SK-N-DZ (cell line): Measurements from ENCODE around the gene RAI1.

ENCODE experiments used
- DNase-seq: peaks from one replicate; pipeline ENCODE4 v3.0.0-alpha.2; 2015; ENCODE audit warnings: low spot score

RAI1 gene

DNA sequence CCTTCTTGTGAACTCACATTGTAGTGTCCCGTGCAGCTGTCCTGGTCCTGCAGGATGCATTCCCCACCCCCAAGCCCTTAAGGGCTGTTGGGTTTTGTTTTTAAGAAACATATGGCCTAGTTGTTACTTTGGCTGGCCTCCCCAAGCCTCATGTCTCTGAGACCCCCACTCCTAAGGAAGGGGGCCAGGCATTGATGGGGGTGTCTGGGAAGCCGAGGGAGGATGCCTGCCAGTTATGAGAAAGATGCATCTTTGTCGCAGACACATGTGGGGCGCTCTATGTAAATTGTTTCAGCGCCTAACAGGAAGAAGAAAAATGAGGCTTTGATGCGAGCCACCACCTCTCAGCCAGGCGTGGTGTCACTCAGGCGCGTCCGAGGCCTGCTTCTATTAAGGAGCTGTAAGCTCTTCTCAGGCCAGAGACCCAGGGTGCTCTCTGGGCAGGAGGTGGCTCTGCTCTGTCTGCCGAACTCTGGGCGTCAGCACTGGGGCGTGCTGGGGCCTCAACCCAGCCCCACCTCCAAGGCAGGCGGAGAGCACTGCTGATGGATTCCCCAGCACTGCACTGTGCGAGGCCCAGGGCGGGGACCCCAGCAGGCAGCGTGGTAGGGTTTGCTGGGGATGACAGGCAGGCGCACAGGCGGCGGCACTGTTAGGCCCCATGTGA is 85.0 kb downstream of the RAI1 start:
- DNase-seq, result no peak

GRCh38 chr17:17766744-17767120 is 85.5 kb downstream of the RAI1 start:
- no peak for DNase-seq

- DNase-seq, result no peak
Observed at GRCh38 chr17:17767154-17767869, 86.1 kb downstream of the RAI1 start.

GRCh38 chr17:17767887-17768418 is 86.7 kb downstream of the RAI1 start:
- DNase-seq, result no peak

GRCh38 chr17:17768424-17769088 is 87.3 kb downstream of the RAI1 start:
- DNase-seq, result no peak

- no peak for DNase-seq
Observed at GRCh38 chr17:17769869-17770631, 88.8 kb downstream of the RAI1 start.

DNA sequence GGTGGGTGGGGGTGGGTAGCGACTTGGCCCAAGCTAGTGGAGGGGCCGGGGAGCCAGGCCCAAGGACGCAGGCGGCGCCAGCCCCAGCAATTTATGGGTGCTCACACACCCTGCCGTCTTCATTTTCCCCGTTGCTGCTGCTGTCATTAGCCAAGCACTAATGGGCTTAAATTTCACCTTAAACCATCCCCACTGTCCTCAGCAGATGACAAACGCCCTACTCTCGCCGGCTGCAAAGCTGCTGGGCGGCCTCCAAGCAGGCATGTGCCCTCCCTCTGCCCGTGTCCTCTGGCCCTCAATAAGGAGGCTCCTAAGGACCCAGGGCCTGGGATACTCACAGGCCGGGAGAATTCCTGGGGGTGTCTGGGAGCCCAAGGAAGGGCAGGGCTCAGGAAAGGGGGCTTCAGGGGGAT is 89.4 kb downstream of the RAI1 start:
- DNase-seq, result no peak

DNA sequence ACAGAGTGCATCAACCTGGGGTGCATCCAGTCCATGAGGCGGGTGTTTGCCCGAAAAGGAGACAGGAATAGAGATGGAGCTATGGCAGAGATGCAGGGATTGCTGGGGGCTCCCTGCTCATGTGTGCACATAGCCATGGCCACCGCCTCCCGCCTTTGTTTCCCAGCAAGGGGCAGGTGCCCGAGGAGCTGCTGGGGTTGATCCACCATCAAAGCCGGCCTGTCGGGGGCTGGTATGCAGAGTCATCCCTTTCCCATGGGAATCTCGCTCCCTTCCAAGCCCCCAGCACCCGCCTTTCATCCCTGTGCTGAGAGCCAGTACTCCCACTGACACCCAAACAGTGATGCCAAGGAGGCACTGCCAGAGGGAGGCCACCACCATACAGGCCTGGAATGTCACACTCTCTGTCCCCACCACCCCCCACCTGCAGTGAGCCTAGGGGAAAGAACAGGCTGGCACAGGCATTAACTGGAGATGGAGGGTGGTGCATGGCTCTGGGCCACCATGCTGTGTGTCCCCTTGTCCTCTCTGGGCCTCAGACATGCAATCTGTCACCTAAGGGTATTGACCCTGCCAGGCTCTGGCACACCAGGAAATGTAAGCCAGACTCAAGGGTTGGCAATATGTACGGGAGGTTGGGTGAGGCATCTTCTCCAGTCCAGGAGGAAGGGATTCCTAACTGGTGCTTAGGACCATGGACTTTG is 90.4 kb downstream of the RAI1 start:
- no peak for DNase-seq

GRCh38 chr17:17772231-17772630 is 91.0 kb downstream of the RAI1 start:
- DNase-seq, result no peak

DNA sequence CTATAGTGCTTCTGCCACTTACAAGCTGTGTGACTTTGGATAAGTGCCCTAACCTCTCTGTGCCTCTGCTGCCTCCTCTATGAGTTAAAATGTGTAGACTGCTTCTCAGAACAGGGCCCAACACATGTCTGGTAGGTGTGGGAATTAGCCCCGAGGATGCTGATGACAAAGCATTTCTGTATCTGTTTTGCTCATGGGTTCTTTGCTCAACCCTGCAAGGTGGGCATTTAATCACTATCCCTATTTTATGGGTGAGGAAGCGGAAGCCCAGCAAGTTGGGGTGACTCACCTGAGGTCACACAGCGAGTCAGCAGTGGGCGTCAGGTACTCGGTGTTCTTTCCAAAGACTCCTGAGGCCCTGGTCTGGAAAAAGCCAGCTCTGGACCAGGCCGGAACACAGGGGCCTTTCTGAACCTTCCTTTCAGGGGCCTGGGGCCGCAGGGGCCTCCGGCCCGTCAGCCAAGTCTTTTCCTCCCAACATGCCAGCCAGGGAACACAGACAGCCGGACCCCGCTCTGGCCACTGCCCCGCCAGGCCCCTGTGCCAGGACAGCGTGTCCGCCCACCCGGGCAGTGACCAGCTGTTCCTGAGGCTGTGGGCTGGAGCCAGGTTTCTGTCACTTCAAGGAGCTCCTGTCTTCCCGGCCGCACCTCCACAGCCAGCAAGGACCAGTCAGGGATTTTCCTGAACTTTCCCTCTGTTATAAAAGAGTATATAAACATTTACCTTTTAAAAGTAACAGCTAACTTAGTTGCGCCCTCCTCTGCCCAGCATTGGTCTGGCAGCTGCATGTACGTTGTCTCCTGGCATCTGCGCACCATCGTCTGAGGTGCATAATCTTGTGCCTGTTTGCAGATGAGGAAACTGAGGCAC is 93.0 kb downstream of the RAI1 start:
- DNase-seq, result no peak

DNA sequence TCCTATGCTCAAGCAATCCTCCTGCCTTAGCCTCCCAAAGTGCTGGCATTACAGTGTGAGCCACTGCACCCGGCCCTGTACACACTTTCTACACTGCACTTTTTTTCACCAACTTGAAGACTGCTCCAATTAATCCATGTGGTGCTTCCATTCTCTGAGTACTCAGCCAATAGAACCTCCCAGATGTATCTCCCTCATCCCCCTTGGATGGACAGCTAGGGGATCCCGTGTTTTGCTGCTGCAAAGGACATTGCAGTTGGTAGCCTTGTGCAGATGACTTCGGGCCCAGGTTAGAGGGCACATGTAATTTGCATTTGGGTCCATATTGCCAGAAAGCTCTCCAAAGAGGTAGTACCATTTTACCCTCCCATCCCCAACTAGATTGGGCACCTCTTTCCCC is 95.6 kb downstream of the RAI1 start:
- no peak for DNase-seq

GRCh38 chr17:17778308-17779014 is 97.2 kb downstream of the RAI1 start:
- DNase-seq, result no peak

- no peak for DNase-seq
Observed at GRCh38 chr17:17779015-17779611, 97.9 kb downstream of the RAI1 start.

GRCh38 chr17:17780922-17781590 is 99.8 kb downstream of the RAI1 start:
- DNase-seq, result peak; percentile 95

DNA sequence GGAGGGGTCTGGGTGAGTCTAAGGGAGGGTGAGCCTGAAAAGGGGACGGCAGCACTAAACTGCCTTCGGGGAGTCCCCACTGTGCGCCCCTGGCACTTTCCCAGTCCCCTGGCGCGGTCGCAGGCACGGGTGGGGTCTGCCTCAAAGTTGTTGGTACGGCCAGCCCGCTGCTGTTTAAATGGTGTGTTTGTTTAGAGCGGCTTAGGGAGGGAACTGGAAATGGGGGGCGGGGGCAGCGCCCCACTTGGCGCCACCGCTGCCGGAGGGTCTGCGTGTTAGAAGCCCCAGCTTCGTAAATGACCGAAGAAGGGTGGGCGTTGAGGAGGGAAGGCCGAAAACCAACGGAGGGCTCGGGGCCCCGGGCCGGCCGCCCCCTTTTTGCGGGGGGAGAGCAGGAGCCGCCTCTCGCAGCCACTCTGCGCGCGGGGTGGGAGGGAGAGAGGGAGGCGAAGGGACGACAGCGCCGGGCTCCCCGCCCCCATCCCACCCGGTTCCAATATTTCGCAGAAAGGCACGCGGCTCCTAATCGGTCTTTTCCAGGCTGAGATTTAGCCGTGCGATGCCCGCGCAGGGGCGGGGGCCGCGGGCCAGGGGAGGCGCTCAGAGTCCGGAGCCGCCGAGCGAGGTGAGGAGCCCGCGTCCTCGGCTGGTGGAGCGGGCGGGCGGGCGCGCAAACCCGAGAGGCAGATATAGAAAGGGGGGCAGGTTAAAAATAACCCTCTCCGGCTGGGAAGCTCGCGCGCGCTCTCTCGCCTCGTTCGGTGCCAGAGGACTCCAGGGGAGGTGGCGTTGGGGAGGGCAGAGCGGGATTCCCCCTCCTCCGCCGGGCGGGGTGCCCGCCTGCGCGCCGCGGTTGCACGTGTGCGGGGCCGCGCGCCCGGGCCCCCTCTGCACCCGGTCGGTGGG is 100.6 kb downstream of the RAI1 start:
- peak; percentile 66 for DNase-seq

DNA sequence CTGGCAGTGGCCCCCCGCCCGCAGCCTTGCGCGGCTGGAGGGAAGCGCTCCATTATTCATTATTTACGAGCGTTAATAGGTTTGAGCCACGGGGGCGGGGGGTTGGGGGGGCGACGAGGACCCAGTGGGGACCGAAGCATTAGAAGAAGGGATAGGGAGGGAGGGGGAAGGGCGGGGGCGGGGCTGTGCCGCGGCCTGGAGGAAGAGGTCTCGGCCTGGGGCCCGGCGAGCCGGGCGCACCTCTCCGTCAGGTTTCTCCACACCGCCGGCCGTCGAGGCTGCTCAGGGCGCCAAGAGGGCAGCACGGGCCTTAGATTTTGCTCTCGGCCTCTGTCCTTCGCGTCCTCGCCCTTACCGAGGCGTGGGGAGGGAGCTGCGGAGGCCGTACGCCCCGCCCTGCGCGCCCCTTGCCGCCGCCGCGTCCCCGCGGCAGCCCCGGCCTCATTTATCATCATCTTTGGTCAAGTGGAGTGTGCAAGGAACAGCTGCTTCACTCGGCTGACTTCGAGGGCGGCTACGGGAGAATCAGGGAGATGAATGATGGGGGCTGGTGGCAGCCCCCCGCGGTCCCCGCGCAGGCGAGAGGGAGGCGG is 101.4 kb downstream of the RAI1 start:
- DNase-seq, result peak; percentile 77
